IMR-90 (cell line): Measurements from ENCODE around the gene VPS18.

Source experiments
- FOS ChIP-seq: fragments of 150-350 bp; IDR thresholded peaks from 2 replicates; pipeline ENCODE4 v1.6.1; 2016; ENCODE audit warnings: low read depth, low read length
- POLR2A ChIP-seq: IDR thresholded peaks from 2 replicates; pipeline ENCODE4 v1.6.1; 2012; ENCODE audit warnings: mild to moderate bottlenecking, low read depth, low read length
- RAD21 ChIP-seq: IDR thresholded peaks from 2 replicates; pipeline ENCODE4 v1.6.1; 2012; ENCODE audit warnings: low read length, improper control_type of control experiment
- SMC3 ChIP-seq: fragments of 150-350 bp; IDR thresholded peaks from 2 replicates; pipeline ENCODE4 v1.6.1; 2016; ENCODE audit warnings: low read depth, mild to moderate bottlenecking, antibody characterized with exemption, low read length, moderate library complexity
- TF ChIP-seq, protein P1 (sequence below): conservative IDR thresholded peaks from 2 replicates; pipeline ENCODE4 v1.5.1; 2012; ENCODE audit warnings: mild to moderate bottlenecking, low read depth, low read length, improper control_type of control experiment
- TF ChIP-seq, protein P2 (sequence below): fragments of 150-350 bp; IDR thresholded peaks from 2 replicates; pipeline ENCODE4 v1.6.1; 2016; ENCODE audit warnings: low read depth, mild to moderate bottlenecking, low read length, moderate library complexity, borderline replicate concordance
- TF ChIP-seq, protein P3 (sequence below): fragments of 150-350 bp; IDR thresholded peaks from 2 replicates; pipeline ENCODE4 v1.6.1; 2017; ENCODE audit warnings: mild to moderate bottlenecking, antibody characterized with exemption, low read length, low read depth

DNA sequence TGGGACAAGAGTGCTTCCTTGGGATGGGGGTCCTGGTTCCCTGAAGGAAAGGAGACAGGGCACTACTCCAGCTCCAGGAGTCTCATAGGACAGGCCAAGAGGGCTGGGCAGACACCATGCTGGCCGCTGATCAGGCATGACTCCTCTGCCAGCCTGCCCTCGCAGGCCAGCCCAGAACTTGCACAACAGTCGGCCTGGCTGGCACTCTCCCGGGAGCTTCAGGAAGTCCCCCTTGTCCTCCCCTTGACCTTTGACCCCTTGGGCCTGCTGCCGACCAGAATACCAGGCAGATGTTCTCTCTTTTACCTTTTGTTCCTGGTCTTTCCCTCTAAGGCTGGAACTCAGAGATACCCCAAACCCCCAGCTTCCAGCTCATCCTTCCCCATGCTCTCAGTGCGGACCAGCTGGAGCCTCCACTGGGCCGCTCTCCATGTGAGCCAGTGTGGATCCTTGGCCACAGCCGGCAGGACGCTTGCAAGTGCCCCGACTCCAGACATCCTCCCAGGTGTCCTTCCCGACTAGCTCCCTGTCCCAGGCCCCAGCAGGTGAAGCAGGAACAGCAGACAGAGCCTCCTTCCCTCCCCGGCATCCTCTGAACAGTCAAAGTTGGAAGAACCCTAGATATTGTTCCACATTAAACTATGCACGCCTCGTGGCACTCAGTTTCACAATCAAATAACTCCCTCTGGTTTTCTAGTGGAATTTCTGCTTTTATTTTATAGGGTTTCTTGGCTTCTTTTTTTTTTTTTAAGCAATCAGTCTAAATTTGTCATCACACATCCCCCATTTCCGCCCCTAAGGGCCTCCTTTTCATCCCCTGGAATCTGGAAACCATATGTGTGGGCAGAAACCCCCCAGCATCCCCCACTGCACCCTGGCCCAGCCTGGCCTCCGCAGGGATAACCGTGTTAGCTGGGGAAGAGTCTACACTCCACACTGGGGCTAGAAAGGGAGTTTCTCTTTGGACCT lies 15.7 kb downstream of the VPS18 start:
- TF ChIP-seq, protein P1, sequence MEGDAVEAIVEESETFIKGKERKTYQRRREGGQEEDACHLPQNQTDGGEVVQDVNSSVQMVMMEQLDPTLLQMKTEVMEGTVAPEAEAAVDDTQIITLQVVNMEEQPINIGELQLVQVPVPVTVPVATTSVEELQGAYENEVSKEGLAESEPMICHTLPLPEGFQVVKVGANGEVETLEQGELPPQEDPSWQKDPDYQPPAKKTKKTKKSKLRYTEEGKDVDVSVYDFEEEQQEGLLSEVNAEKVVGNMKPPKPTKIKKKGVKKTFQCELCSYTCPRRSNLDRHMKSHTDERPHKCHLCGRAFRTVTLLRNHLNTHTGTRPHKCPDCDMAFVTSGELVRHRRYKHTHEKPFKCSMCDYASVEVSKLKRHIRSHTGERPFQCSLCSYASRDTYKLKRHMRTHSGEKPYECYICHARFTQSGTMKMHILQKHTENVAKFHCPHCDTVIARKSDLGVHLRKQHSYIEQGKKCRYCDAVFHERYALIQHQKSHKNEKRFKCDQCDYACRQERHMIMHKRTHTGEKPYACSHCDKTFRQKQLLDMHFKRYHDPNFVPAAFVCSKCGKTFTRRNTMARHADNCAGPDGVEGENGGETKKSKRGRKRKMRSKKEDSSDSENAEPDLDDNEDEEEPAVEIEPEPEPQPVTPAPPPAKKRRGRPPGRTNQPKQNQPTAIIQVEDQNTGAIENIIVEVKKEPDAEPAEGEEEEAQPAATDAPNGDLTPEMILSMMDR: no peak
- no peak for TF ChIP-seq POLR2A
- TF ChIP-seq, protein P2, sequence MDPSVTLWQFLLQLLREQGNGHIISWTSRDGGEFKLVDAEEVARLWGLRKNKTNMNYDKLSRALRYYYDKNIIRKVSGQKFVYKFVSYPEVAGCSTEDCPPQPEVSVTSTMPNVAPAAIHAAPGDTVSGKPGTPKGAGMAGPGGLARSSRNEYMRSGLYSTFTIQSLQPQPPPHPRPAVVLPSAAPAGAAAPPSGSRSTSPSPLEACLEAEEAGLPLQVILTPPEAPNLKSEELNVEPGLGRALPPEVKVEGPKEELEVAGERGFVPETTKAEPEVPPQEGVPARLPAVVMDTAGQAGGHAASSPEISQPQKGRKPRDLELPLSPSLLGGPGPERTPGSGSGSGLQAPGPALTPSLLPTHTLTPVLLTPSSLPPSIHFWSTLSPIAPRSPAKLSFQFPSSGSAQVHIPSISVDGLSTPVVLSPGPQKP: no peak
- TF ChIP-seq FOS: no peak
- no peak for TF ChIP-seq SMC3
- TF ChIP-seq, protein P3, sequence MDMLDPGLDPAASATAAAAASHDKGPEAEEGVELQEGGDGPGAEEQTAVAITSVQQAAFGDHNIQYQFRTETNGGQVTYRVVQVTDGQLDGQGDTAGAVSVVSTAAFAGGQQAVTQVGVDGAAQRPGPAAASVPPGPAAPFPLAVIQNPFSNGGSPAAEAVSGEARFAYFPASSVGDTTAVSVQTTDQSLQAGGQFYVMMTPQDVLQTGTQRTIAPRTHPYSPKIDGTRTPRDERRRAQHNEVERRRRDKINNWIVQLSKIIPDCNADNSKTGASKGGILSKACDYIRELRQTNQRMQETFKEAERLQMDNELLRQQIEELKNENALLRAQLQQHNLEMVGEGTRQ: no peak
- no peak for TF ChIP-seq RAD21
